Measurements from ENCODE around the gene RAB36. TPM values are rescaled to one million over a fixed set of nuclear protein-coding genes. Genes with fewer than 3 reads are reported as not detected.

RAB36 gene
- total and polyA plus RNA-seq, 2 donors (not counting 1 experiment from before 2014, with no cell fraction given), result 1.1 to 3.3 TPM

GRCh38 chr22:23163665-23164064 is 18.4 kb downstream of the RAB36 start:
- no peaks in the 10 kb centered on the region for H3K4me1 Mint-ChIP-seq

GRCh38 chr22:23164091-23164490 is 18.8 kb downstream of the RAB36 start:
- H3K4me1 Mint-ChIP-seq, result no peaks in the 10 kb centered on the region
- ChIA-PET CTCF (interaction anchor here (0.9 to 1.1 kb wide), 2 partner anchors 10 to 32 kb away, joined by 3 read pairs; no protein-coding TSS in a partner anchor), POLR2A (no interaction called here)
- 96% methylated on average over 8 of the region's 11 CpGs for WGBS (ENCODE audit: insufficient coverage)
- H4K20me1 ChIP-seq (ENCODE audit: control insufficient read depth, insufficient read depth, low read length, poor library complexity, severe bottlenecking), result no peaks in the 10 kb centered on the region
- H3K27me3 ChIP-seq (replicated peaks in 1 of 4; ENCODE audit: control extremely low read depth in 1 of 4, control insufficient read depth in 3 of 4, insufficient read depth in 4 of 4, low read length in 3 of 4), result peaks cover 0 to 2% (median 0%) of the 10 kb centered on the region in 4 experiments
- no peak overlapping the region for H3K4me2 ChIP-seq (replicated peaks; ENCODE audit: low read depth, low read length, poor library complexity, severe bottlenecking)
- no peak for DNase-seq
- H3K9ac ChIP-seq (ENCODE audit: low read length), result no peak overlapping the region
- intact Hi-C loops (cut with micrococcal nuclease), result no loop called here
- no peaks in the 10 kb centered on the region for H3K79me2 ChIP-seq (ENCODE audit: control insufficient read depth, insufficient read depth, low read length)
- H3K27ac ChIP-seq (ENCODE audit: low read length in 2 of 2), result no peak overlapping the region
- no peak overlapping the region for H3K4me3 ChIP-seq (ENCODE audit: control extremely low read depth in 1 of 5, extremely low read depth in 1 of 5, insufficient read depth in 1 of 5, low read depth in 2 of 5, low read length in 4 of 5)
- TF ChIP-seq CTCF (IDR thresholded peaks at IDR 0.05), result no peak
- no peak for TF ChIP-seq EZH2 (IDR thresholded peaks at IDR 0.05; ENCODE audit: borderline replicate concordance, insufficient read depth, low read depth, low read length, poor library complexity, severe bottlenecking)
- no peaks in the 10 kb centered on the region for H3K36me3 ChIP-seq (replicated peaks in 1 of 2; ENCODE audit: control extremely low read depth in 1 of 2, control insufficient read depth in 1 of 2, extremely low read depth in 1 of 2, insufficient read depth in 2 of 2, low read length in 1 of 2)
- ATAC-seq (ENCODE audit: low read depth), result no peak
- H3K27ac Mint-ChIP-seq, result no peak overlapping the region
- H3K27me3 Mint-ChIP-seq, result no peaks in the 10 kb centered on the region
- no peak overlapping the region for H2AFZ ChIP-seq (ENCODE audit: insufficient read depth, low read depth, low read length, poor library complexity, severe bottlenecking)
- peaks cover 0 to 4% (median 0%) of the 10 kb centered on the region in 3 donors for H3K9me3 ChIP-seq (ENCODE audit: control extremely low read depth in 1 of 3, control insufficient read depth in 2 of 3, insufficient read depth in 1 of 3, low read length in 2 of 3)
- H3K4me3 Mint-ChIP-seq, result no peak overlapping the region
- H3K4me1 ChIP-seq (ENCODE audit: control insufficient read depth in 2 of 2, insufficient read depth in 2 of 2, low read length in 2 of 2), result no peaks in the 10 kb centered on the region
- no peaks in the 10 kb centered on the region for H3K9me3 Mint-ChIP-seq (ENCODE audit: insufficient read depth)

More at GRCh38 chr22:23163665-23164064, 18.4 kb downstream of the RAB36 start:
- Mint-ChIP-seq H3K27me3 (no peaks in the 10 kb centered on the region), H3K9me3 (ENCODE audit: insufficient read depth) (no peaks in the 10 kb centered on the region), H3K4me3 (no peak overlapping the region), H3K27ac (no peak overlapping the region)
- POLR2A ChIA-PET, result no interaction called here
- Histone ChIP-seq H3K4me2 (replicated peaks; ENCODE audit: low read depth, low read length, poor library complexity, severe bottlenecking) (no peak overlapping the region), H3K9me3 (ENCODE audit: control extremely low read depth in 1 of 3, control insufficient read depth in 2 of 3, insufficient read depth in 1 of 3, low read length in 2 of 3) (peaks cover 0 to 4% (median 0%) of the 10 kb centered on the region in 3 donors), H3K36me3 (replicated peaks in 1 of 2; ENCODE audit: control extremely low read depth in 1 of 2, control insufficient read depth in 1 of 2, extremely low read depth in 1 of 2, insufficient read depth in 2 of 2, low read length in 1 of 2) (no peaks in the 10 kb centered on the region), H3K4me1 (ENCODE audit: control insufficient read depth in 2 of 2, insufficient read depth in 2 of 2, low read length in 2 of 2) (no peaks in the 10 kb centered on the region), H4K20me1 (ENCODE audit: control insufficient read depth, insufficient read depth, low read length, poor library complexity, severe bottlenecking) (no peaks in the 10 kb centered on the region), H3K79me2 (ENCODE audit: control insufficient read depth, insufficient read depth, low read length) (no peaks in the 10 kb centered on the region), H3K27ac (ENCODE audit: low read length in 2 of 2) (no peak overlapping the region), H2AFZ (ENCODE audit: insufficient read depth, low read depth, low read length, poor library complexity, severe bottlenecking) (no peak overlapping the region), H3K27me3 (replicated peaks in 1 of 4; ENCODE audit: control extremely low read depth in 1 of 4, control insufficient read depth in 3 of 4, insufficient read depth in 4 of 4, low read length in 3 of 4) (peaks cover 0 to 2% (median 0%) of the 10 kb centered on the region in 4 experiments), H3K9ac (ENCODE audit: low read length) (no peak overlapping the region), H3K4me3 (ENCODE audit: control extremely low read depth in 1 of 5, extremely low read depth in 1 of 5, insufficient read depth in 1 of 5, low read depth in 2 of 5, low read length in 4 of 5) (no peak overlapping the region)
- DNase-seq, result no peak
- WGBS (ENCODE audit: insufficient coverage), result 96% methylated on average over 8 of the region's 8 CpGs
- TF ChIP-seq EZH2 (IDR thresholded peaks at IDR 0.05; ENCODE audit: borderline replicate concordance, insufficient read depth, low read depth, low read length, poor library complexity, severe bottlenecking), result no peak
- TF ChIP-seq CTCF (IDR thresholded peaks at IDR 0.05), result no peak
- no peak for ATAC-seq (ENCODE audit: low read depth)
- intact Hi-C loops (cut with micrococcal nuclease), result no loop called here
- CTCF ChIA-PET, result interaction anchor here (0.9 to 1.1 kb wide), 2 partner anchors 11 to 32 kb away, joined by 3 read pairs; no protein-coding TSS in a partner anchor

Data from B cell (primary cell).